Measurements from ENCODE around the gene HYOU1.

DNA sequence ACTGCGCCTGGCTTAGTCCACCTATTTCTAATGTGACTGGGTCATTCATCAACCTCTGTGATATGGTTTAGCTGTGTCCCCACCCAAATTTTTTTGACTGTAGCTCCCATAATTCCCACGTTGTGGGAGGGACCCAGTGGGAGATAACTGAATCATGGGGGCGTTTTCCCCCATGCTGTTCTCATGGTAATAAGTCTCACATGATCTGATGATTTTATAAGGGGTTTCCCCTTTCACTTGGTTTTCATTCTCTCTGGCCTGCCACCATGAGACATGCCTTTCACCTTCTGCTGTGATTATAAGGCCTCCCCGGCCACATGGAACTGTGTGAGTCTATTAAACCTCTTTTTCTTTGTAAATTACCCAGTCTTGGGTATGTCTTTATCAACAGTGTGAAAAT is 50.3 kb downstream of the HYOU1 start:
- no peak for TF ChIP-seq POLR2AphosphoS5 (IDR thresholded peaks at IDR 0.05; ENCODE audit: low read depth, low read length)
- TF ChIP-seq POLR2A (IDR thresholded peaks at IDR 0.05; ENCODE audit: low read depth, low read length): no peak
- no peak for TF ChIP-seq TAF1 (IDR thresholded peaks at IDR 0.05; ENCODE audit: low read depth, low read length)
